Measurements from ENCODE around the gene RALGDS.

GRCh38 chr9:133113949-133114885, 6.8 kb downstream of the RALGDS start:
- TF ChIP-seq TARDBP (IDR thresholded peaks at IDR 0.05) (no peak), BHLHE40 (IDR thresholded peaks at IDR 0.05; ENCODE audit: borderline replicate concordance) (no peak), ARNT (IDR thresholded peaks at IDR 0.05) (no peak), SP1 (IDR thresholded peaks at IDR 0.05) (no peak), FOXK2 (IDR thresholded peaks at IDR 0.05) (no peak), SUZ12 (IDR thresholded peaks at IDR 0.05) (no peak)

Data from HEK293T (cell line).